Karpas-422 (cell line): Measurements from ENCODE around the gene GNPDA2. TPM values are rescaled to one million over a fixed set of nuclear protein-coding genes. Genes with fewer than 3 reads are reported as not detected.

Source experiments
- DNase-seq: peaks from one replicate; pipeline ENCODE4 v3.0.0-alpha.2; 2015
- H2AFZ ChIP-seq: fragments of 200-600 bp; sonication (generic); 2 replicates; pipeline ENCODE4 v1.6.1; 2014; ENCODE audit warnings: antibody characterized with exemption, low read length, mixed read lengths
- H3K27ac ChIP-seq: fragments of 200-600 bp; sonication (generic); 2 replicates; pipeline ENCODE4 v1.5.1; 2014; ENCODE audit warnings: mild to moderate bottlenecking, low read length, moderate library complexity
- H3K27me3 ChIP-seq: fragments of 200-600 bp; sonication (generic); 2 replicates; pipeline ENCODE4 v1.6.1; 2014; ENCODE audit warnings: low read length, mixed read lengths
- H3K36me3 ChIP-seq: fragments of 200-600 bp; sonication (generic); 2 replicates; pipeline ENCODE4 v1.6.1; 2014; ENCODE audit warnings: low read length, mixed read lengths; ENCODE audit not compliant: insufficient read depth
- H3K4me1 ChIP-seq: fragments of 200-600 bp; sonication (generic); 2 replicates; pipeline ENCODE4 v1.6.1; 2014; ENCODE audit warnings: mild to moderate bottlenecking, low read length, mixed read lengths
- H3K4me2 ChIP-seq: fragments of 200-600 bp; sonication (generic); 2 replicates; pipeline ENCODE4 v1.6.1; 2014; ENCODE audit warnings: low read length, low read depth, mild to moderate bottlenecking; ENCODE audit not compliant: poor library complexity, severe bottlenecking
- H3K4me3 ChIP-seq: fragments of 200-600 bp; sonication (generic); 2 replicates; pipeline ENCODE4 v1.5.1; 2014; ENCODE audit warnings: mild to moderate bottlenecking, antibody characterized with exemption, low read length, mixed read lengths
- H3K79me2 ChIP-seq: fragments of 200-600 bp; sonication (generic); 2 replicates; pipeline ENCODE4 v1.6.1; 2014; ENCODE audit warnings: mild to moderate bottlenecking, low read length, mixed read lengths
- H3K9ac ChIP-seq: fragments of 200-600 bp; sonication (generic); 2 replicates; pipeline ENCODE4 v1.6.0; 2014; ENCODE audit warnings: low read length
- H3K9me2 ChIP-seq: fragments of 200-600 bp; sonication (generic), shearing (Covaris generic); replicated peaks from 2 replicates; pipeline ENCODE4 v1.6.0; 2014; ENCODE audit warnings: mild to moderate bottlenecking, low read length, moderate library complexity; ENCODE audit not compliant: insufficient read depth
- H3K9me3 ChIP-seq: fragments of 300-700, 200-600 bp; sonication (generic); 2 replicates; pipeline ENCODE4 v1.6.1; 2014; ENCODE audit warnings: low read length, mixed read lengths
- H4K20me1 ChIP-seq: fragments of 200-600 bp; sonication (generic); 2 replicates; pipeline ENCODE4 v1.6.1; 2014; ENCODE audit warnings: mild to moderate bottlenecking, antibody characterized with exemption, low read length, low read depth; ENCODE audit not compliant: insufficient read depth
- total RNA-seq: library from RNA; depleted of rRNA; stranded (reverse); fragments of >200 nt; shearing (Covaris generic); gene quantifications from 2 replicates; pipeline ENCODE4 v1.2.3, GENCODE V29; 2014; ENCODE audit warnings: low replicate concordance

The GNPDA2 gene
- total RNA-seq, 1 experiment from 2014 or later: 30.1 TPM

- Histone ChIP-seq H3K36me3 (no peaks in the 10 kb centered on the region), H3K4me3 (no peak overlapping the region), H3K79me2 (peaks cover 22% of the 10 kb centered on the region), H3K9me2 (no peaks in the 10 kb centered on the region), H3K27ac (no peak overlapping the region), H3K4me2 (no peak overlapping the region), H3K9ac (no peak overlapping the region), H3K4me1 (peaks cover 15% of the 10 kb centered on the region), H4K20me1 (no peaks in the 10 kb centered on the region; the same call in none of the 2 replicates), H3K9me3 (no peaks in the 10 kb centered on the region), H3K27me3 (no peaks in the 10 kb centered on the region), H2AFZ (no peak overlapping the region)
- no peak for DNase-seq
Measured at GRCh38 chr4:44675366-44675765, 51.0 kb downstream of the GNPDA2 start.

GRCh38 chr4:44674471-44674870 is 51.9 kb downstream of the GNPDA2 start:
- no peak overlapping the region for H2AFZ ChIP-seq
- H4K20me1 ChIP-seq: no peaks in the 10 kb centered on the region; the same call in 1 of the 2 replicates
- peaks cover 13% of the 10 kb centered on the region for H3K79me2 ChIP-seq
- H3K4me2 ChIP-seq: no peak overlapping the region
- H3K4me1 ChIP-seq: peaks cover 6% of the 10 kb centered on the region
- no peak overlapping the region for H3K9ac ChIP-seq
- no peak overlapping the region for H3K4me3 ChIP-seq
- H3K27ac ChIP-seq: no peak overlapping the region
- H3K27me3 ChIP-seq: no peaks in the 10 kb centered on the region
- DNase-seq: no peak
- no peaks in the 10 kb centered on the region for H3K9me3 ChIP-seq
- H3K9me2 ChIP-seq: no peaks in the 10 kb centered on the region
- H3K36me3 ChIP-seq: no peaks in the 10 kb centered on the region

- Histone ChIP-seq H3K4me3 (no peak overlapping the region), H4K20me1 (no peaks in the 10 kb centered on the region), H3K27ac (no peak overlapping the region), H3K4me2 (no peak overlapping the region), H3K36me3 (no peaks in the 10 kb centered on the region), H2AFZ (no peak overlapping the region), H3K27me3 (no peaks in the 10 kb centered on the region), H3K79me2 (no peaks in the 10 kb centered on the region), H3K9ac (no peak overlapping the region), H3K9me2 (no peaks in the 10 kb centered on the region), H3K9me3 (no peaks in the 10 kb centered on the region), H3K4me1 (no peaks in the 10 kb centered on the region)
- DNase-seq: no peak
Measured at GRCh38 chr4:44671636-44672035, 54.7 kb downstream of the GNPDA2 start.

GRCh38 chr4:44670506-44671199 is 55.7 kb downstream of the GNPDA2 start:
- no peaks in the 10 kb centered on the region for H3K79me2 ChIP-seq
- H3K27me3 ChIP-seq: no peaks in the 10 kb centered on the region
- H3K4me1 ChIP-seq: no peaks in the 10 kb centered on the region
- H2AFZ ChIP-seq: no peak overlapping the region
- H3K9ac ChIP-seq: no peak overlapping the region
- no peak overlapping the region for H3K27ac ChIP-seq
- H3K4me3 ChIP-seq: no peak overlapping the region
- H3K9me2 ChIP-seq: no peaks in the 10 kb centered on the region
- no peak overlapping the region for H3K4me2 ChIP-seq
- no peak for DNase-seq
- H4K20me1 ChIP-seq: no peaks in the 10 kb centered on the region
- H3K9me3 ChIP-seq: no peaks in the 10 kb centered on the region
- no peaks in the 10 kb centered on the region for H3K36me3 ChIP-seq

GRCh38 chr4:44668526-44668925 is 57.8 kb downstream of the GNPDA2 start:
- Histone ChIP-seq H3K36me3 (no peaks in the 10 kb centered on the region), H3K9me3 (no peaks in the 10 kb centered on the region), H3K4me1 (no peaks in the 10 kb centered on the region), H3K79me2 (no peaks in the 10 kb centered on the region), H3K9me2 (no peaks in the 10 kb centered on the region), H3K9ac (no peak overlapping the region), H2AFZ (no peak overlapping the region), H4K20me1 (no peaks in the 10 kb centered on the region), H3K4me2 (no peak overlapping the region), H3K27ac (no peak overlapping the region), H3K4me3 (no peak overlapping the region), H3K27me3 (no peaks in the 10 kb centered on the region)
- no peak for DNase-seq

GRCh38 chr4:44663539-44664263 is 62.7 kb downstream of the GNPDA2 start:
- Histone ChIP-seq H3K4me1 (no peaks in the 10 kb centered on the region), H2AFZ (no peak overlapping the region)
- no peak for DNase-seq

GRCh38 chr4:44662623-44663005 is 63.7 kb downstream of the GNPDA2 start:
- Histone ChIP-seq H4K20me1 (no peaks in the 10 kb centered on the region), H3K4me1 (no peaks in the 10 kb centered on the region), H3K36me3 (no peaks in the 10 kb centered on the region), H3K79me2 (no peaks in the 10 kb centered on the region), H3K4me2 (no peak overlapping the region), H3K27ac (no peak overlapping the region), H3K9me3 (no peaks in the 10 kb centered on the region), H3K4me3 (no peak overlapping the region), H3K27me3 (no peaks in the 10 kb centered on the region), H3K9ac (no peak overlapping the region), H2AFZ (no peak overlapping the region), H3K9me2 (no peaks in the 10 kb centered on the region)
- no peak for DNase-seq

More at GRCh38 chr4:44663539-44664263, 62.7 kb downstream of the GNPDA2 start:
- no peak overlapping the region for H3K9ac ChIP-seq
- no peaks in the 10 kb centered on the region for H3K9me3 ChIP-seq
- no peaks in the 10 kb centered on the region for H3K27me3 ChIP-seq
- H3K9me2 ChIP-seq: no peaks in the 10 kb centered on the region
- H3K4me3 ChIP-seq: no peak overlapping the region
- no peaks in the 10 kb centered on the region for H3K79me2 ChIP-seq
- no peak overlapping the region for H3K27ac ChIP-seq
- H3K4me2 ChIP-seq: no peak overlapping the region
- H3K36me3 ChIP-seq: no peaks in the 10 kb centered on the region
- H4K20me1 ChIP-seq: no peaks in the 10 kb centered on the region

GRCh38 chr4:44661940-44662622 is 64.3 kb downstream of the GNPDA2 start:
- H4K20me1 ChIP-seq: no peaks in the 10 kb centered on the region
- H3K9me3 ChIP-seq: no peaks in the 10 kb centered on the region
- H3K4me1 ChIP-seq: no peaks in the 10 kb centered on the region
- no peaks in the 10 kb centered on the region for H3K9me2 ChIP-seq
- no peaks in the 10 kb centered on the region for H3K27me3 ChIP-seq
- no peak overlapping the region for H3K9ac ChIP-seq
- H3K79me2 ChIP-seq: no peaks in the 10 kb centered on the region
- H3K4me3 ChIP-seq: no peak overlapping the region
- no peaks in the 10 kb centered on the region for H3K36me3 ChIP-seq
- no peak for DNase-seq
- H3K27ac ChIP-seq: no peak overlapping the region
- H2AFZ ChIP-seq: no peak overlapping the region
- H3K4me2 ChIP-seq: no peak overlapping the region
